ENCODE data around the gene AGAP1. TPM values are rescaled to one million over a fixed set of nuclear protein-coding genes. Genes with fewer than 3 reads are reported as not detected.

Gene AGAP1
- total RNA-seq, 1 donor from 2014 or later = 43.8 TPM

- H3K4me1 Mint-ChIP-seq (ENCODE audit: unreplicated experiment) = peaks cover 13% of the 10 kb centered on the region
- no peak for TF ChIP-seq CTCF (IDR thresholded peaks at IDR 0.05)
- no peaks in the 10 kb centered on the region for H3K27me3 Mint-ChIP-seq (ENCODE audit: unreplicated experiment)
- H3K4me3 Mint-ChIP-seq (ENCODE audit: unreplicated experiment) = no peak overlapping the region
- no peaks in the 10 kb centered on the region for H3K9me3 Mint-ChIP-seq (ENCODE audit: unreplicated experiment)
- H3K36me3 Mint-ChIP-seq (ENCODE audit: unreplicated experiment) = peaks cover 2% of the 10 kb centered on the region
- no peak for DNase-seq (ENCODE audit: extremely low spot score, unreplicated experiment)
- no peak overlapping the region for H3K27ac Mint-ChIP-seq (ENCODE audit: unreplicated experiment)
These were observed 74.6 kb downstream of the AGAP1 start for GRCh38 chr2:235568431-235568830.

- Mint-ChIP-seq H3K27ac (ENCODE audit: unreplicated experiment) (no peak overlapping the region), H3K4me3 (ENCODE audit: unreplicated experiment) (no peak overlapping the region), H3K36me3 (ENCODE audit: unreplicated experiment) (peaks cover 2% of the 10 kb centered on the region), H3K4me1 (ENCODE audit: unreplicated experiment) (peaks cover 16% of the 10 kb centered on the region), H3K27me3 (ENCODE audit: unreplicated experiment) (no peaks in the 10 kb centered on the region), H3K9me3 (ENCODE audit: unreplicated experiment) (no peaks in the 10 kb centered on the region)
- no peak for DNase-seq (ENCODE audit: extremely low spot score, unreplicated experiment)
- TF ChIP-seq CTCF (IDR thresholded peaks at IDR 0.05) = no peak
These were observed 76.0 kb downstream of the AGAP1 start for GRCh38 chr2:235569837-235570236.

- peaks cover 2% of the 10 kb centered on the region for H3K36me3 Mint-ChIP-seq (ENCODE audit: unreplicated experiment)
- no peak overlapping the region for H3K27ac Mint-ChIP-seq (ENCODE audit: unreplicated experiment)
- no peak overlapping the region for H3K4me3 Mint-ChIP-seq (ENCODE audit: unreplicated experiment)
- no peak for DNase-seq (ENCODE audit: extremely low spot score, unreplicated experiment)
- no peaks in the 10 kb centered on the region for H3K27me3 Mint-ChIP-seq (ENCODE audit: unreplicated experiment)
- no peak for TF ChIP-seq CTCF (IDR thresholded peaks at IDR 0.05)
- H3K9me3 Mint-ChIP-seq (ENCODE audit: unreplicated experiment) = no peaks in the 10 kb centered on the region
- peaks cover 16% of the 10 kb centered on the region for H3K4me1 Mint-ChIP-seq (ENCODE audit: unreplicated experiment)
These were observed 76.4 kb downstream of the AGAP1 start for GRCh38 chr2:235570256-235570655.

- Mint-ChIP-seq H3K36me3 (ENCODE audit: unreplicated experiment) (peaks cover 2% of the 10 kb centered on the region), H3K4me1 (ENCODE audit: unreplicated experiment) (peaks cover 16% of the 10 kb centered on the region), H3K27ac (ENCODE audit: unreplicated experiment) (no peak overlapping the region), H3K27me3 (ENCODE audit: unreplicated experiment) (no peaks in the 10 kb centered on the region), H3K4me3 (ENCODE audit: unreplicated experiment) (no peak overlapping the region), H3K9me3 (ENCODE audit: unreplicated experiment) (no peaks in the 10 kb centered on the region)
- no peak for TF ChIP-seq CTCF (IDR thresholded peaks at IDR 0.05)
- DNase-seq (ENCODE audit: extremely low spot score, unreplicated experiment) = no peak
These were observed 77.3 kb downstream of the AGAP1 start for GRCh38 chr2:235570966-235571692.

- DNase-seq (ENCODE audit: extremely low spot score, unreplicated experiment) = no peak
- no peaks in the 10 kb centered on the region for H3K9me3 Mint-ChIP-seq (ENCODE audit: unreplicated experiment)
- H3K4me3 Mint-ChIP-seq (ENCODE audit: unreplicated experiment) = no peak overlapping the region
- H3K27ac Mint-ChIP-seq (ENCODE audit: unreplicated experiment) = no peak overlapping the region
- H3K36me3 Mint-ChIP-seq (ENCODE audit: unreplicated experiment) = peaks cover 2% of the 10 kb centered on the region
- no peak for TF ChIP-seq CTCF (IDR thresholded peaks at IDR 0.05)
- H3K4me1 Mint-ChIP-seq (ENCODE audit: unreplicated experiment) = peaks cover 21% of the 10 kb centered on the region
- no peaks in the 10 kb centered on the region for H3K27me3 Mint-ChIP-seq (ENCODE audit: unreplicated experiment)
These were observed 78.7 kb downstream of the AGAP1 start for GRCh38 chr2:235572592-235572991.

All from osteocyte (in vitro differentiated cells).